Measurements from ENCODE around the gene DOC2B.
"Not testable (repeated sequence)": the region's sequence is repeated elsewhere in the genome, so short reads cannot be mapped to it uniquely, and the experiment has no call there.

Gene DOC2B

DNA sequence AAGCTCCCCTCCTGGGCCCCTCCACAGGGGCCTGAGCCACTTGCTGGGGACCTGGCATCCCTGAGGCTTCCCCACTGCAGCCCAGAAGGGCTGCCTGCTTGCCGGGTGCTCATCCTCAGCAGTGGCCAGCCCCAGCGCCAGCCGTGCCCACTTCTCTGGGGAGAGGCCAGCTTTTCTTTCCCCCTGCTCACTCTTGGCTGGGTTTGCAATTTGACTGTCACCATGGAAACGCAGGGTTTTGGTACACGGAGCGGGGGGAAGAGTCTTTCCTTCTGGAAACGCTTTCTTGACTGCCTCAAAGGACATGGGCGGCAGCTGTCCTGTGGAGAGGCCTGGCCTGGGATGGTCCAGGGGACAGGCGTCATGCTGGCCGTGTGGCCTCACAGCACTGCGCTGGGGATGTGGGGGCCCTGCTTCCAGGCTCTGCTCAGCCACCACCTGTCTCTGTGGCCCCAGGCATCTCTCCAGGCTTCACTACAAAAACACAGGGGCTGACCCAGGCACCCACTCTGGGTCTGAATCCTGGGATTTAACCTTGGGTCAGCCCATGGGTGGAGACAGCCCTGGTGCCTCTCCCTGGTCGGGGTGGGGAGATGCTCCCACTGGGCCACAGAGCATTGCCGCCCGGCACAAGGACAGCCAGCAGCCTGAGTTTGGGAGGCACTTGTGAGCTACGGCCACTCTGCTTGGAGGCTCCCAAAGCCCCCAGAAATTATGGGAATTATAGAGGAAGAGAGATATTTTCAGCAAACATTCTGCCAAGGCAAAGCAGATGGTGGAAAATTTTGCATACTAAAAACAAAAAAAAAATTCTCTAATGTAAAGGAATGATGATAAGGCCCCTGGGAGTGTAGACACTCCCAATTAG lies 45.9 kb upstream of the DOC2B start:
- no peak overlapping the region for H3K4me3 ChIP-seq (ENCODE audit: control insufficient read depth, low read depth, low read length)
- no peak for DNase-seq (ENCODE audit: low read depth)
- TF ChIP-seq, protein P1, sequence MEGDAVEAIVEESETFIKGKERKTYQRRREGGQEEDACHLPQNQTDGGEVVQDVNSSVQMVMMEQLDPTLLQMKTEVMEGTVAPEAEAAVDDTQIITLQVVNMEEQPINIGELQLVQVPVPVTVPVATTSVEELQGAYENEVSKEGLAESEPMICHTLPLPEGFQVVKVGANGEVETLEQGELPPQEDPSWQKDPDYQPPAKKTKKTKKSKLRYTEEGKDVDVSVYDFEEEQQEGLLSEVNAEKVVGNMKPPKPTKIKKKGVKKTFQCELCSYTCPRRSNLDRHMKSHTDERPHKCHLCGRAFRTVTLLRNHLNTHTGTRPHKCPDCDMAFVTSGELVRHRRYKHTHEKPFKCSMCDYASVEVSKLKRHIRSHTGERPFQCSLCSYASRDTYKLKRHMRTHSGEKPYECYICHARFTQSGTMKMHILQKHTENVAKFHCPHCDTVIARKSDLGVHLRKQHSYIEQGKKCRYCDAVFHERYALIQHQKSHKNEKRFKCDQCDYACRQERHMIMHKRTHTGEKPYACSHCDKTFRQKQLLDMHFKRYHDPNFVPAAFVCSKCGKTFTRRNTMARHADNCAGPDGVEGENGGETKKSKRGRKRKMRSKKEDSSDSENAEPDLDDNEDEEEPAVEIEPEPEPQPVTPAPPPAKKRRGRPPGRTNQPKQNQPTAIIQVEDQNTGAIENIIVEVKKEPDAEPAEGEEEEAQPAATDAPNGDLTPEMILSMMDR (conservative IDR thresholded peaks at IDR 0.05; ENCODE audit: control insufficient read depth, insufficient read depth, low read depth, low read length): no peak

DNA sequence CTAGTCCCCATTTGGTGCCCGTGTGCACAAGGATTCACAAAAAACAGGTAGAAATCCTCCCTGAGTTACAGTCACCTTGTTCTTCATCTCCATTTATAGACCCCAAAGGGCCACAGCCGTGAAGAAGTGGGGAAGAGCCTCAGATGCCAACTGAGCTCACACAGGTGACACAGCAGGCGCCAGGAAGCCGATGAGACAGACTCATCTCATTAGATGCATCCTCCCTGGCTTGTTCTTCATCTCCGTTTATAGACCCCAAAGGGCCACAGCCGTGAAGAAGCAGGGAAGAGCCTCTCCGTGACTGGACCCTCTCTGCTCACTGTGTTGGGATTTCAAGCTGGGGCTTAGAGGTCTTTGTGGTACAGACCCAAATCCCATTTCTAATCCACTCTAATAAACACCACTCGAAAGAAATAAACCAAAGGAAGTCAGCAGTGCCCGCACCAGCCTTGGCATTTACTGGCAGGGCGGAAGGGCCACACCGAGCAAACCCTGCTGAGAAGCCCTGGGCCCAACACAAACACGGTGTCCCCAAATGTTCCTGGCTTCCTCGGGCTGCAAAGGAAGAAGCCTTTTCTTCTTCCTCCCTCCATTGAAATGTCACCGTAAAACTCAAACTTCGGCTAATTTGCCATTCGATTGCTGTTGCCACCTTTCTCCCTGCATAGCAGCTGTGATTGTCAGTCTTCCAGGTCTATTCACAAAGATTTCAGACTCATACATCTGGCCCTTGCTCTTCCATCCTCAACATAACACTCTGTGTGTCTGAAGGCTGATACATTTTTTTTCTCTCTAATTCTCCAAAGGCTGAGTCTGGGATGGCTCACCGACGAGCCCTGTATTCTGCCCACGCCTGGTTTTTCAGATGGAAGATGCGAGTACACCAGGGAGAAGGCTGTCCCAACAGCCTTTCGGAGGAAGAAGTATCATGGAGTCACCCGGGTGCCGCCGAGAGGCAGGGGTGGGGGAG lies 44.9 kb upstream of the DOC2B start:
- no peak for DNase-seq (ENCODE audit: low read depth)
- TF ChIP-seq, protein P1 (conservative IDR thresholded peaks at IDR 0.05; ENCODE audit: control insufficient read depth, insufficient read depth, low read depth, low read length): no peak
- H3K4me3 ChIP-seq (ENCODE audit: control insufficient read depth, low read depth, low read length): no peak overlapping the region

DNA sequence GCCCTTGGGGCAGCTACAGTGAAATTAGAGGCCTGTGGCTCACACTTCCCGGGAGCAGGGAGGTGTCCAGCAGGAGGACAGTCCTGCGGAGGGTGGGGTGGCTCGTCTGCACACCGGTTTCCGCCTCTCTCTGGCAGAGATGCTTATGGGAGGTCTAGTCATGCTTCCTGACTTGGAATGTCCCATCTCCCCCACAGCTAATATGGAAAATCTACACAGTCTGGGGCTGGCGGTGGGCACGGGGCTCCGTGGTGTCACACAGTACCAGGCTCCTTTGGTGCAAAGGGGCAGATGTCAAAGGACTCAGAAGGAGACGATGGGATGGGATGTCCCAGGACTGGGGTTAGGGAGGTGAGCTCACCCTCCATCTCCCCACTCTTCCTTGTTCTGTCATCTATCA lies 44.1 kb upstream of the DOC2B start:
- no peak overlapping the region for H3K4me3 ChIP-seq (ENCODE audit: control insufficient read depth, low read depth, low read length)
- DNase-seq (ENCODE audit: low read depth): no peak
- TF ChIP-seq, protein P1 (conservative IDR thresholded peaks at IDR 0.05; ENCODE audit: control insufficient read depth, insufficient read depth, low read depth, low read length): no peak

GRCh38 chr17:224576-224975 lies 43.1 kb upstream of the DOC2B start:
- DNase-seq (ENCODE audit: low read depth); H3K4me3 ChIP-seq (ENCODE audit: control insufficient read depth, low read depth, low read length): not testable (repeated sequence)

GRCh38 chr17:223723-224471 lies 42.4 kb upstream of the DOC2B start:
- TF ChIP-seq, protein P1 (conservative IDR thresholded peaks at IDR 0.05; ENCODE audit: control insufficient read depth, insufficient read depth, low read depth, low read length): no peak
- no peak overlapping the region for H3K4me3 ChIP-seq (ENCODE audit: control insufficient read depth, low read depth, low read length)
- DNase-seq (ENCODE audit: low read depth): no peak

GRCh38 chr17:222172-222571 lies 40.7 kb upstream of the DOC2B start:
- no peak overlapping the region for H3K4me3 ChIP-seq (ENCODE audit: control insufficient read depth, low read depth, low read length)
- DNase-seq (ENCODE audit: low read depth): no peak
- TF ChIP-seq, protein P1 (conservative IDR thresholded peaks at IDR 0.05; ENCODE audit: control insufficient read depth, insufficient read depth, low read depth, low read length): no peak

All from fibroblast of mammary gland (primary cell).